ENCODE results near the gene BRCC3. TPM values are rescaled to one million over a fixed set of nuclear protein-coding genes. Genes with fewer than 3 reads are reported as not detected.

BRCC3 gene
- total RNA-seq, 1 donor from 2014 or later, result 21.8 TPM

DNA sequence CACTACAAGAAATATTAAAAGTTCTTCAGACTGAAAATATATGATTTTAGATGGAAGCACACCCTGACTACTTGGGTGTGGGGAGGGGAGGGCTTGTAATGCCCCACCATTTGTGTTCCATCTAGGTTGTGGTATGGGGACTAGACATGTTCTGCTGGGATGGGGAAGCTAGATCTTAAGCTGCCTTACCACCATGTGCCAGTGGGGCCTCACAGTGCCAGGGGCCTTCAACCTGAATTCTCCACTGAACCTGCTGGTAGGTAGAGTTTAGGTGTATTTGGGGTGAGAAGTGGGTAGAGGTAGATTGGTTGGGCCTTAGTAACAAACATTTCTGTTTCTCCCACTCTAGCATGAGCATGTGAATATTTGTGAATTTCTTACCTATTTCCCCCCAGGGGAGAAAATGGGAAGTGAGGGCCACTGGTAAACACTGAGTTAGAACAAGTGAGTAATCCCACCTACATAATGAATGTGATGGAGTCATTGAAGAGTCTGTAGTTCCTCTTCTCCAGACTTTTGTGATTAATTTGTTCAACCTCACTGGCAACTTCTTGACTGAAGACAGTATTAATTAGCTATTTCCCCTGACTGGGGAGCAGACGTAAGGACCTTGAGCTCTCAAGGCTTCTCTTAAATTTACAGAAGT is 44.0 kb downstream of the BRCC3 start:
- Mint-ChIP-seq H3K36me3 (ENCODE audit: low read depth, unreplicated experiment) (peaks cover 5% of the 10 kb centered on the region), H3K4me3 (ENCODE audit: unreplicated experiment) (no peak overlapping the region), H3K27ac (ENCODE audit: unreplicated experiment) (no peak overlapping the region), H3K4me1 (ENCODE audit: low read depth, unreplicated experiment) (no peaks in the 10 kb centered on the region), H3K9me3 (ENCODE audit: unreplicated experiment) (no peaks in the 10 kb centered on the region), H3K27me3 (ENCODE audit: low read depth, unreplicated experiment) (no peaks in the 10 kb centered on the region)
- no peak for TF ChIP-seq EZH2 (IDR thresholded peaks at IDR 0.05; ENCODE audit: insufficient read depth, low read length)
- H3K36me3 ChIP-seq (ENCODE audit: insufficient read depth, low read length), result no peaks in the 10 kb centered on the region
- no peaks in the 10 kb centered on the region for H3K9me3 ChIP-seq (ENCODE audit: insufficient read depth, low read depth, low read length)
- no peak overlapping the region for H3K4me2 ChIP-seq (ENCODE audit: low read length)
- no peaks in the 10 kb centered on the region for H4K20me1 ChIP-seq (ENCODE audit: insufficient read depth, low read length)
- DNase-seq (ENCODE audit: low read depth) (no peak), FAIRE-seq (peak; percentile 89)
- H3K4me1 ChIP-seq (ENCODE audit: insufficient read depth, low read length), result no peaks in the 10 kb centered on the region
- no peak overlapping the region for H3K9ac ChIP-seq (ENCODE audit: low read length)
- no peaks in the 10 kb centered on the region for H3K27me3 ChIP-seq (ENCODE audit: insufficient read depth, low read length)
- H3K27ac ChIP-seq (ENCODE audit: low read depth, low read length), result no peak overlapping the region
- no peaks in the 10 kb centered on the region for H3K79me2 ChIP-seq (ENCODE audit: insufficient read depth, low read length)
- no peak overlapping the region for H2AFZ ChIP-seq (ENCODE audit: low read depth, low read length)
- no peak overlapping the region for H3K4me3 ChIP-seq (ENCODE audit: insufficient read depth, low read depth, low read length)

- Histone ChIP-seq H3K36me3 (ENCODE audit: insufficient read depth, low read length) (no peaks in the 10 kb centered on the region), H3K27me3 (ENCODE audit: insufficient read depth, low read length) (no peaks in the 10 kb centered on the region), H3K4me2 (ENCODE audit: low read length) (no peak overlapping the region), H3K27ac (ENCODE audit: low read depth, low read length) (no peak overlapping the region), H3K4me1 (ENCODE audit: insufficient read depth, low read length) (no peaks in the 10 kb centered on the region), H2AFZ (ENCODE audit: low read depth, low read length) (no peak overlapping the region), H3K79me2 (ENCODE audit: insufficient read depth, low read length) (no peaks in the 10 kb centered on the region), H3K9me3 (ENCODE audit: insufficient read depth, low read depth, low read length) (no peaks in the 10 kb centered on the region), H3K4me3 (ENCODE audit: insufficient read depth, low read depth, low read length) (no peak overlapping the region), H4K20me1 (ENCODE audit: insufficient read depth, low read length) (no peaks in the 10 kb centered on the region), H3K9ac (ENCODE audit: low read length) (no peak overlapping the region)
- no peak overlapping the region for H3K4me3 Mint-ChIP-seq (ENCODE audit: unreplicated experiment)
- no peaks in the 10 kb centered on the region for H3K4me1 Mint-ChIP-seq (ENCODE audit: low read depth, unreplicated experiment)
- no peaks in the 10 kb centered on the region for H3K9me3 Mint-ChIP-seq (ENCODE audit: unreplicated experiment)
- H3K27me3 Mint-ChIP-seq (ENCODE audit: low read depth, unreplicated experiment), result no peaks in the 10 kb centered on the region
- H3K36me3 Mint-ChIP-seq (ENCODE audit: low read depth, unreplicated experiment), result no peaks in the 10 kb centered on the region
- H3K27ac Mint-ChIP-seq (ENCODE audit: unreplicated experiment), result no peak overlapping the region
- DNase-seq (ENCODE audit: low read depth) (no peak), FAIRE-seq (peak; percentile 89)
- TF ChIP-seq, protein P1, sequence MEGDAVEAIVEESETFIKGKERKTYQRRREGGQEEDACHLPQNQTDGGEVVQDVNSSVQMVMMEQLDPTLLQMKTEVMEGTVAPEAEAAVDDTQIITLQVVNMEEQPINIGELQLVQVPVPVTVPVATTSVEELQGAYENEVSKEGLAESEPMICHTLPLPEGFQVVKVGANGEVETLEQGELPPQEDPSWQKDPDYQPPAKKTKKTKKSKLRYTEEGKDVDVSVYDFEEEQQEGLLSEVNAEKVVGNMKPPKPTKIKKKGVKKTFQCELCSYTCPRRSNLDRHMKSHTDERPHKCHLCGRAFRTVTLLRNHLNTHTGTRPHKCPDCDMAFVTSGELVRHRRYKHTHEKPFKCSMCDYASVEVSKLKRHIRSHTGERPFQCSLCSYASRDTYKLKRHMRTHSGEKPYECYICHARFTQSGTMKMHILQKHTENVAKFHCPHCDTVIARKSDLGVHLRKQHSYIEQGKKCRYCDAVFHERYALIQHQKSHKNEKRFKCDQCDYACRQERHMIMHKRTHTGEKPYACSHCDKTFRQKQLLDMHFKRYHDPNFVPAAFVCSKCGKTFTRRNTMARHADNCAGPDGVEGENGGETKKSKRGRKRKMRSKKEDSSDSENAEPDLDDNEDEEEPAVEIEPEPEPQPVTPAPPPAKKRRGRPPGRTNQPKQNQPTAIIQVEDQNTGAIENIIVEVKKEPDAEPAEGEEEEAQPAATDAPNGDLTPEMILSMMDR (IDR thresholded peaks at IDR 0.05; ENCODE audit: insufficient read depth, low read depth, low read length), result no peak
- no peak for TF ChIP-seq EZH2 (IDR thresholded peaks at IDR 0.05; ENCODE audit: insufficient read depth, low read length)
Observed at GRCh38 chrX:155127465-155127864, 56.2 kb downstream of the BRCC3 start.

DNA sequence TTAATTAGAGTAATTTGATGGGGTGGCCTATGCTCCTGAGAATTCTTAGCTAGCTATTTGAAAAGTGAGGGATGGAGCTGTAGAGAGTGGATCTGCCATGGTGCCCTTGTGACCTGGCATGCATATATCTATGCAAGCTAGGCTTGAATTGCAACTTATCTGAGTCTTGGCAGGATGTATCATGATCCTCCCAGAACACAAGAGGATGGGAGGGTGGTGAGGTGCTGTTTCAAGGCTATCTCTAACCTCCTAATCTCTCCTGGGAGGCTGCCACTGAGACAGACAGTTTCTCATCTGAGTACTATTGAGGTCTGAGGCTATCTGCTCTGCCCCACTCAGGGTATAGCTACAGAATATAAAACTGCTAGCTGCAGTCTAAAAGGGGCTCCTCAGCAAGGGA is 56.6 kb downstream of the BRCC3 start:
- no peaks in the 10 kb centered on the region for H3K9me3 Mint-ChIP-seq (ENCODE audit: unreplicated experiment)
- Histone ChIP-seq H3K36me3 (ENCODE audit: insufficient read depth, low read length) (no peaks in the 10 kb centered on the region), H3K27ac (ENCODE audit: low read depth, low read length) (no peak overlapping the region), H3K79me2 (ENCODE audit: insufficient read depth, low read length) (no peaks in the 10 kb centered on the region), H2AFZ (ENCODE audit: low read depth, low read length) (no peak overlapping the region), H3K9me3 (ENCODE audit: insufficient read depth, low read depth, low read length) (no peaks in the 10 kb centered on the region), H3K9ac (ENCODE audit: low read length) (no peak overlapping the region), H3K4me1 (ENCODE audit: insufficient read depth, low read length) (no peaks in the 10 kb centered on the region), H4K20me1 (ENCODE audit: insufficient read depth, low read length) (no peaks in the 10 kb centered on the region), H3K4me3 (ENCODE audit: insufficient read depth, low read depth, low read length) (no peak overlapping the region), H3K4me2 (ENCODE audit: low read length) (no peak overlapping the region), H3K27me3 (ENCODE audit: insufficient read depth, low read length) (no peaks in the 10 kb centered on the region)
- H3K36me3 Mint-ChIP-seq (ENCODE audit: low read depth, unreplicated experiment), result no peaks in the 10 kb centered on the region
- no peak for DNase-seq (ENCODE audit: low read depth)
- no peaks in the 10 kb centered on the region for H3K4me1 Mint-ChIP-seq (ENCODE audit: low read depth, unreplicated experiment)
- no peak overlapping the region for H3K4me3 Mint-ChIP-seq (ENCODE audit: unreplicated experiment)
- no peak for TF ChIP-seq EZH2 (IDR thresholded peaks at IDR 0.05; ENCODE audit: insufficient read depth, low read length)
- TF ChIP-seq, protein P1 (IDR thresholded peaks at IDR 0.05; ENCODE audit: insufficient read depth, low read depth, low read length), result no peak
- no peak for FAIRE-seq
- H3K27me3 Mint-ChIP-seq (ENCODE audit: low read depth, unreplicated experiment), result no peaks in the 10 kb centered on the region
- H3K27ac Mint-ChIP-seq (ENCODE audit: unreplicated experiment), result no peak overlapping the region
